ENCODE results near the gene KPNA4.

The KPNA4 gene

DNA sequence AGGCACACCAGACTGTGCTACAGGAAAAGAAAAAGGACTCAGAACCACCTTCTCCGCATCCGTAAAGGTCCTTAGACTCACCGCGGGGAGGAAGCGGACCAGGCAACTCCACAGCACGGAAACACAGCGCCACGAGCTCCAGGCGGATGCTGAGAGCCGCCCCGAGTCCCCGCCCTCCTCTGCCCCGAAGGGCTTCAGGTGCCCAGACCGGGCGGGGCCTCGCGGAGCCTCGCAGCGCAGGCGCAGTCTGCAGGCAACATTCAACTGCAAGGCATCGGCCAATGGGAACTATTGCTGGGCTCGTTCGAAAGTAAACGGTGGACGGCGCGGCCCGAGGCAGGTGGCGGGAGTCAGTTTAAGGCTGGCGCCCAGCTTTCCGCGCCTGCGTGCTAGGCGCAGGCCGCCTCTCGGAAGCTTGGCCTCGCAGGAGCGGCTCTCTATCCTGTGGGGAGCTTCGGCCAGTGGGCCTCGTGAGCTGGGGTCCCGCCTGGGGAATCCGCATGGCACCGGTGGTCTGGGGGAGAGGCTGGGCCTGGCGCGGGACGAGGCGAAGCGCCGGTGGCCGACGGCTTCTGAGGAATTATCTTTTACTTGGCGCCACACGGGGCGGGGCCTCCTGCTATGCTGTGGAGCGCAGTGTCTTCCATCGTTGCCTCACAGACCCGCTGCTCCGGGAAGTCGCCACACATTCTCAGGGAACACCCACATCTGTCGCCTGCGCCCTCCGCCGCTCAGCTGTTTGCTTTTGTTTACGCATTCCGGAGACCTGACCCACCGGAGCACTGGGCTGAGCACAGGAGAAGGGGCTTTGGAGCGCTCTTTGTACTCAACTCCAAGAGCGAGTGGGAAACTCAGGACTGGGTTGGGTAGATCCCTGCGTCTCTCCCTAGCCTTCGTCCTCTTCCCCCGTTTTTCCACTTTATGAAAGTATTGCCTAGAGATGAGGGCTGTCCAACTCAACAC is 115.5 kb downstream of the KPNA4 start, which contains the start of gene TRIM59:
Gene TRIM59, minus strand, starts transcription at position 151 of the 963 bp plus-strand sequence. CDS start 10,603 bp downstream, outside the sequence.
- peak; percentile 94 to 95 for DNase-seq

- peak; percentile 38 to 40 for DNase-seq
Observed at GRCh38 chr3:160448845-160449635, 116.3 kb downstream of the KPNA4 start.

- peak in 1 of 2 donors; percentile 7 for DNase-seq
Observed at GRCh38 chr3:160447544-160447943, 117.8 kb downstream of the KPNA4 start.

DNA sequence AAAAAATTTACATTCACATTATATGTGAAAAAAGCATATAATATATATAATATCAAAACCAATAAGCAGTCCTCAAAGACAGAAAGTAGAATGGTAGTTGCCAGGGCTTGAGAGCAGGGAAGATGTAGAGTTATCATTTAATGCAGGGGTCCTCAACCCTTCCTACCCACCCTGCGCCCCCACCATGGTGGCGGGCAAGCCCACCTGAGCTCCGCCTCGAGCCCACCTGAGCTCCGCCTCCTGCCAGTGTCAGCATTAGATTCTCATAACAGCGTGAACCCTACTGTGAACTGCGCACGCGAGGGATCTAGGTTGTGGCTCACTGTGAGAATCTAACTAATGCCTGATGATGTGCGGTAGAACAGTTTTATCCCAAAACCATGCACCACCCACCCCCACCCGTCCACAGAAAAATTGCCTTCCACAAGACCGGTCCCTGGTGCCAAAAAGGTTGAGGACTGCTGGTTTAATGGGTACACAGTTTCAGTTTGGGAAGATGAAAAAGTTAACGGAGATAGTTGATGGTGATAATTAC is 118.8 kb downstream of the KPNA4 start:
- DNase-seq = no peak

GRCh38 chr3:160445854-160446253 is 119.5 kb downstream of the KPNA4 start:
- no peak for DNase-seq
